ENCODE results near the gene NSMF.
"Not testable (repeated sequence)": the region's sequence is repeated elsewhere in the genome, so short reads cannot be mapped to it uniquely, and the experiment has no call there.

NSMF gene

DNA sequence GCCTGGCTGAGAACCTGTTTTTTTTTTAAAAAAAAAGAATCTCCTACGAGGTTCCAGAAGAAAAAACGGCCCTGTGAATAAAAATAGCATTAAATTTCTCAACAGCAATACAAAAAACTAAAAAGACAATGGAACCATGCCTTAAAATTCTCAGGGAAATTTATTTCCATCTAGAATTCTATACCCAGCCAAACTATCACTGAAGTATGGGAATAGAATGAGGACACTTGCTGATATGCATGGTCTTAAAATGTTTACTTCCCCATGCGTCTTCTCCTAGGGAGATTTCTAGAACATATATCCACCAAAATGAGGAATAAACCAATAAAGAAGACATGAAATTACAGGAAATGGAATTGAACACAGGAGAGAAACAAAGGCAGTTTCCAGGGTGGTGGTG, 16.5 kb upstream of the NSMF start:
- DNase-seq, result no peak

DNA sequence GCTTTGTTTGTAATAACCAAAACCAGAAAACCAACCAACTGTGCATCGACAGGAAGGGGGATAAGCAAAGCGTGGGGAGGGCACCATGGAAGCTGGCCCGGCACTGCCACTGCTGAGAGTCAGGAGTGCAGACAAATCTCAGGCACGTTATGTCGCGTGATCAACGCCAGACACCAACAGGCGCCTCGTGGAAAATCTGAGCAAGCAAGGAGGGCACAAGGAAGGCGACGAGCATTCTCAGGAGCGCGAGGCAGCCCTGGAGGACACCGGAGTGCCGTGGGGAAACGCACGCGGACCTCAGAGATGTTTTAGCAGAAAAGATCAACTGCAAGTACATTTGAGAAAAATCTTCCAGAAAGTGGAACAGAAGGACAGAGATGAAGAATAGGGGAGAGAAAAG, 15.1 kb upstream of the NSMF start:
- DNase-seq, result no peak

DNA sequence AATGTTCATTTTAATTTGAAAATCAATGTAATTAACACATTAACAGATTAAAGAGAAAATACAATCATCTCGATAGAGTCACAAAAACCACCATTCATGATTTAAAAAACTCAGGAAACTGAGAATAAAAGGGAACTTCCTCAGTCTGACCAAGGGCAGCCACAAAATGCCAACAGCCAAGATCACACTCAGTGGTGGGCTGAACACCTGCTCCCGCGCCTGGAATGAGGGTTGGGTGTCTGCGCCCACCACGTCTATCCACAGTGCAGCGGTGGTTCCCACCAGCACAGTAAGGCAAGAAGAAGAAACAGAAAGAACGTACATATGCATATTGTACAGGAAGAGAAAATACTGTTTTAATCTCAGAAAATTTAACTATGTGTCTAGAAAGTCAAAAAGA, 11.7 kb upstream of the NSMF start:
- DNase-seq, result no peak

DNA sequence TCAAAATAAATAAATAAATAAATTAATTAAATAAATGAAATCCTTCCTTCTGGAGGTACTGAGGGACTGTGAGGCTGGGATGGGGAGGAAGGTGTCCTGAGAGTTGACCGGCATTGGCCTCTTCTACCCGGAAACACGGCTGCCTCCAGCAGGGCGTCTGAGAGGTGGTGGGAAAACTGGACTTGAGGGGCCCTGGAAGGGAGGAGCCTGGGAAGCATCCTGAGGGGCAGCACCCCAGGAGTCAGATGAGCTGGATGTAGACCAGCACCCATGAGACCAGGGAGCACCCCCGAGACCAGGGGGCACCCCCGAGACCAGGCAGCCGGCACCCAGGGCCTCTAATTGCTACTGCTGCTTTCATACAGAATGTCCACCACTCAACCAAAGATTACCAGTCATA, 8.8 kb upstream of the NSMF start:
- DNase-seq, result no peak

DNA sequence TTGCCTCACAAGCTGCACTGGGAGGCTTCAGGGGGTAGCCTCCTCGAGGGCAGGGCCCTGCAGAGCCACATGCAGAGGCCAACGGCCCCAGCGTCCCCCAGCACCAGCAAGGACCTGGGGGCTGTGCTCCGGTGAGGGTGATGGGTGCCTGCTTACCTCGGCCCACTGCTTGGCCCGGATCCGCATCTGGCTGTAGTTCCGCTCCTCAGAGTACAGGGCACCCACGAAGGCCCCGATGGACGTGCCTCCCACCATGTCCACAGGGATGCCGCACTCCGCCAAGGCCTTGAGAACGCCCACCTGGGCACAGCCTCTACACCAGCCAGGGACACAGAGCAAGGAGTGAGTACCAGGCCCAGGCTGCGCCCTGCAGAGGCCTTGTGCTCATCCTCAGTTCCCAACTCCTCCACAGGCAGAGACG, 8.0 kb upstream of the NSMF start:
- DNase-seq, result no peak

DNA sequence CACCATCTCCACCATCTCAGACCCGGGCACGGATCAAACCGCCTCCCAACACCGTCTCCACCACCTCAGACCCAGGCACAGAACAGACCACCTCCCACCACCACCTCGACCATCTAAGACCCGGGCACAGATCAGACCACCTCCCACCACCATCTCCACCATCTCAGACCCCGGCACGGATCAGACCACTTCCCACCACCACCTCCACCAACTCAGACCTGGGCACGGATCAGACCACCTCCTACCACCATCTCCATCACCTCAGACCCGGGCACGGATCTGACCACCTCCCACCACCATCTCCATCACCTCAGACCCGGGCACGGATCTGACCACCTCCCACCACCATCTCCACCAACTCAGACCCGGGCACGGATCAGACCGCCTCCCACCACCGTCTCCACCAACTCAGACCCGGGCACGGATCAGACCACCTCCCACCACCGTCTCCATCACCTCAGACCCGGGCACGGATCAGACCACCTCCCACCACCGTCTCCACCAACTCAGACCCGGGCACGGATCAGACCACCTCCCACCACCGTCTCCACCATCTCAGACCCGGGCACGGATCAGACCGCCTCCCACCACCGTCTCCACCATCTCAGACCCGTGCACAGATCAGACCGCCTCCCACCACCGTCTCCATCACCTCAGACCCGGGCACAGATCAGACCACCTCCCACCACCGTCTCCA, 7.4 kb upstream of the NSMF start:
- DNase-seq, result not testable (repeated sequence)

DNA sequence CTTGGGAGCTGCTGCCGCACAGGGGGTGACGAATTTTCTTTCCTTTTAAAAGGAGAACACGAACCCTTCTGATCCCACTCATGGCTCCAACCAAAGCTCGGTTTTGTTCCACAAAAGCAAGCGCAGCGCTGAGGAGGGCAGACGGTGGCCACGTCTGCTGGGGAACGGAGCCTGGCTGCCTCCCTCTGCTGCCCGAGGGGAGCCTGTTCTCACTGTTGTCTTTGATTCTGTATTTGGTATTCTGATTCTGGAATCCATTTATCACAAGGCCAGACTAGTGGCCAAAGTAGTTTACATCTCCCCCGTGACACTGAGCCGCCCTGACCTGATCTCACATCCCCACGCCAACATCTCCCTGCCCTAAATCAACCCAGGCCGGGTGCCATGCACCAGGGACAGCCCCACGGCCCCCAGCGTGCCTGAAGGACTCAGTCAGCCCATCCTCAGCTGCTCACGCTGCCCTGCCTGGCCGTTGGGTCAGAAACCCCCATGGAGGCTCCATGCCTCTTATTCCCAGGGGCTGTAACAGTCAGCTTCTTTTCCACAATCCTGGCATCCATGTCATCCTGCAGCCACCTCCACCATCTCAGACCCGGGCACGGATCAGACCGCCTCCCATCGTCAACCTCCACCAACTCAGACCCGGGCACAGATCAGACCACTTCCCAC, 6.7 kb upstream of the NSMF start:
- no peak for DNase-seq

DNA sequence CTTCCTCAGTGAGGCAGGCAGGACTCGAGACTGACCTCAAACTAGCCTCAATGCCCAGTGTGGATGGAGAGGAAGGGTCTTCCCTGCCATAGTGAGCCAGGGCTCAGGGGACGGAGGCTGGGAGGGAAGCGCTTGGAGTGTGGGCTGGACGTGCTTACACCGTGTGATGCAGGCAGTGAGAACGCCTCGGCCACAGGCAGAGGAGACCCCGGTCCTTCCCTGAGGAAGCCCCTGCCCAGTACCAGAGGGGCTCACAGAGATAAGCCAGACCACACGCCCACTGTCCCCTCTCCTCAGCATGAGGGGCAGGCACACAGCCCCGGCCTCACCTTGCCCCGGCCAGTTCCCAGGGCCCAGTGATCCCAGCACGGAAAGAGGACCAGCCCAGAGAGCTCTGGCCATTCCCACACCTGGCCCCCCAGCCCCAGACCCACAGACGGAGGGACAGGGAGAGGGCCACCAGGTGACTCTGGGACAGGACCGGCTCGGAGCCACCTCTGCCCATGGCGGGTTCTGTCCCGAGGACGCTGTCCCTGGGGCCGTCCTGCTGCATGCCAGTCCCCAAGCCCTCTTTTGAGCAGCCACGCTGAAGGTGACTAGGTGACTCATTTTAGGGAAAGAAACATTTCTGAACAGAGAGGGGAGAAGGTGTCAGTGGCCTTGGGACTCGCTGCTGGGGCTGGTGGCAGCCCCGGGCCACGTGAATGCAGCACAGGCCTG, 6.0 kb upstream of the NSMF start:
- DNase-seq, result no peak

DNA sequence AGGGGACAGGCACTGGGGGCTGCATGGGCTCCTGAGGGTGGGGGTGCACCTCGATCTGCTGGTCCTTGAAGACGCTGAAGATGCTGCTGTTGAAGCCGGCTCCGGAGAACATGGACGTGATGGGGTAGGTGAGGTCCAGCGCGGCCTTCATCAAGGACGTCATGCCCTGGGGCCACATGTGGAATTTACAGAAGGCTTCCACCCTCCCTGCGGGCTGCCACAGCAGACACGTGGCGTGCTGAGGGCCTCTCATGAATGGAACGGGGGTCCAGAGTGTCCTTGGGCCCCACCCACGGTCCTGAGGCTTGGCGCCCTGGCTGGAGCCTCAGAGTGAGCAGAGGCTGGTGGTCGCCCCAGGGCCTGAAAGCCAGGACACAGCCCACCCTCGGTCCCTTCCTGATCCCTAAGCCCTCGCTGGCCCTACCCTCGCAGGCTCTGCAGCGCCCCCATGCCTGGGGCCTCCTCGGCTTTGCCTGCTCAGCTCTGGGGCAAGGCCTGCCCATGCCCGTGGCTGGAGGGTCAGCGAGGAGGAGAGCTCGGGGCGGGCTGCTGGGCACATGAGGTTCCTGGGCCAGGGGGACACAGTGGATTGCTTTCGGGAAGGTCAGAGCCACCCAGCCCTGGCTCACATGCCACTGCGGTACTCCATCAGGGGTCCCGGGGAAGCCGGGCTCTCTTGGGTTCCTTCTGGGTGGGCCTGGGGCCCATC, 5.3 kb upstream of the NSMF start:
- DNase-seq, result no peak

DNA sequence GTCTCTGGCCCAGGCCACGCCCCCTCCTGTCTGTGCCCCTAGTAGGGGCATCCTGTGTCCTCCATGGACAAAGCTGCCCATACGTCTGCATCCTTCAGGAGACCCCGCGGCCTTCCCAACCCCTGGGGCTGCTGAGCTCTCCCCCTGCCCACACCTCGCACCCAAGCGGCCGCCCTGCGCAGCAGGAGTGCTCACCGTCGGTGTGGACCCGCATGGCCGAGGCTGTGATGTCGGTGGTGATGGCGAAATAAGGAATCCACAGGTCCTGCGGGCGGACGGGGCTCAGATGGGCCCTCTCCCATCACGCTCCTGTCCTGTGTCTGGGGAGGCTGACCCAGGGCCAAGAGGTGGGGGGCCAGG, 4.8 kb upstream of the NSMF start:
- no peak for DNase-seq

DNA sequence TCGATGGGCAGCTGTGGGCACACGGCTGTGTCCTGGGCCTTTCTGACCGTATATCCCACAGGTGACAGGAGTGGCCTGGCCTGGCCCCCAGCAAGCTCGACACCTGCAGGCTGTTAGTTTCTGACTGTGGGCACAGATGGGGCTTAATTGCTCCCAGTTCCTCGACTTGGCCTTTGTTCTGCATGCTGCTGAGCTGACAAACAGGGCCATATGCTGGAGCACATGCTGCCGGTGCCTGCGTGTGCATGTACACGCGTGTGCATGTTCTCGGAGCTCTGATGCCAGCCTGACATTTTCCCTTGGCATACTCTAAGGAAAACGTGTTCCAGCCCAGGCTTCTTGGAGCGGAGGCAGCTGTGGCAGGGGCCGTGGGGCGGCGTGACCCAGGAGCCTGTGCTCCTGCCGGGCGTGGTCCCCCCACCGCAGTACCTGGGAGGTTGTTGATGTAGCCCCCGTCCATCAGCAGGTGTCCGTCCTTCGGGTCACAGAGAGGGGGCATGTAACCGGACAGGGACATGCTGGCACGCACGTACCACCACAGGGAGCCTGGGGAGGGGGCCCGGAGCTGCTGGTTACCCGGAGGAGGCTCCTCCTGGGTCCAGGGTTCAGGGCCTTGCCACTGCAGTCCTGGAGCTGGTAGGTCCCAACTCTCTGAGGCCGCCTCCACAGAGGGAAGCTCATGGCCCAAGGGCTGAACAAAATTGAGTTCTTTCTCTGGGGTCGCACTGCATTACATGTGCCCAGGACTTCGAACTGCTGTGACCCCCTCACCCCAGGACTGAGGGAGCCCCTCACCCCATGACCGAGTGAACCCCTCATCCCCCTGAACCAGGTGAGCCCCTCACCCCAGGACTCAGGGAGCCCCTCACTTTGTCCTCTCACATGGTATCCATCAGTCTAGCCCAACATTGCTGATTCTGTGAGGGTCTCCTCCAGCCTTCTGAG, 4.1 kb upstream of the NSMF start:
- no peak for DNase-seq

DNA sequence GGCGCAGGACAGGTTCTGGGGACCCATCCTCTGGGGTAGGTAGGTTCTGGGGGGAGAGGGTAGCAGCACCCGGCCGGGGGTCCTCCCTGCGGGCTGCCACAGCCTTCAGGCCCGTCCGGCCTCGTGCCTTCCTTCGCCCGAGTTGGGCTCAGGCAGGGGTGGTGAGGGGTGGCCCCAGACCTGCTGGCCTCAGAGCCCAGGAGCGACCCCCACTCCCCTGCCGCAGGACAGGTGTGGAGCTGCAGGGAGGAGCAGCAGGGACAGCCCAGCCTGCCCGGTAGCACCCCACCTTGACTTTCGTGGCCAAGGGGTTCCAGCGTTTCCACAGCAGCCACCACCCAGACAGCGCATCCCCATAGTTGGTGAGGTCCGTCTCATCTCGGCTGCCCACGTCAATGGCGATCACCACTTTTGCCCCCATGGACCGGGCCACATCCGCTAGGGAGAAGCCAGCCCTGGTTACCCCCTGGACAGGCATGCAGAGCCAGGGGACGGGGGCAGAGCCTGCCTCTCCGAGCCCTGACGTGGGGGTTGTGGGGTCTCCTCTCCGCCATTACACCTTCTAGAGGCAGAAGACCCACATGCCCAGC, 3.4 kb upstream of the NSMF start:
- DNase-seq, result no peak

DNA sequence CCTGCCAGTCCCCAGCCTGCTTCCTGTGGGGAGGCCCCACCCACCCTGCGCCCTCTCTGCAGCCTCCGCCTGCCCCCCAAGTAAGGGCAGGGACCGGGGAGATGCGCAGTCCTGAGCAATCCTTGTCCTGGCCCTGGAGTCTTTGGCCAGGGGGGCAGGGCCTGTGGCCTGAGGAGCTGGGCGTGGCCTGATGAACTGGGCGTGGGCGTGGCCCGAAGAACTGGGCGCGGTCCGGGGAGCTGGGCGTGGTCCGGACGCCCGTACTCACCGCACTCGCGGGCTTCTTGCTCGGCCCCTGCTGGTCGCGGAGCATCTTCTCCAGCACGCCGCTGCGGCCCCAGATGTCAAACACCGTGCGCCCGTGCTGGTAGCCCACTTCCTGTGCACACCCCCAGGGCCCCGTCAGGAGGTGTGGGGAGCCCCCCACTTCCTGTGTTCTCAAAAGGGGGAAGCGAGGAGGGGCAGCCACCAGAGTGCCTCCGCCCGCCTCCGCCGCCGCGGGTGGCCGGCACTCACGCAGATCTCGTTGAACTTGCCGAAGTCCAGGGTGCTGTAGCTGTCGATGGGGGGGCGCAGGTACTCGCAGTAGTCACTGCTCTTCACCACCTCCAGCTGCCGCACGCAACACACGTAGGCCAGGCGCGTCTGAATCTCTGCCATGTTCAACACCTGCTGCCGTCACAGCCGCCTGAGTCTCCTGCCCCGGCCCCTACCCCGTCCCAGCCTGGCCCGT, 2.7 kb upstream of the NSMF start:
- DNase-seq, result peak; percentile 59 to 62

DNA sequence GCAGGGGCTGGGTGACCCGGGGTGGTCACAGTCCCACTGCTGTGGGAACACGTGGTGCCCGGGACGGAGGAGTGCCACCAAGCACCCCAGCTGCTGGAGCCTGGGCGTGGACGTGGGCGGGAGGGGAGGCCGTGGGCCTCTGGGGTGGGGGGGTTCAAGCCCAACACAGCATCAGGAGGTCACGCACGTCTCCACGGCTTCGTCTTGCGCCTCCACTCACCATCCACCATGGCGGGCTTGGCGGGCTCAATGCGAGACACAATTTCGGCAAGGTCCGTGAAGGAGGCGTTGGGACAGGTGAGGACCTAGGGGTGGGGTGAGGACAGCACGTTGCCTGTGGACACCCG, 2.2 kb upstream of the NSMF start:
- no peak for DNase-seq

DNA sequence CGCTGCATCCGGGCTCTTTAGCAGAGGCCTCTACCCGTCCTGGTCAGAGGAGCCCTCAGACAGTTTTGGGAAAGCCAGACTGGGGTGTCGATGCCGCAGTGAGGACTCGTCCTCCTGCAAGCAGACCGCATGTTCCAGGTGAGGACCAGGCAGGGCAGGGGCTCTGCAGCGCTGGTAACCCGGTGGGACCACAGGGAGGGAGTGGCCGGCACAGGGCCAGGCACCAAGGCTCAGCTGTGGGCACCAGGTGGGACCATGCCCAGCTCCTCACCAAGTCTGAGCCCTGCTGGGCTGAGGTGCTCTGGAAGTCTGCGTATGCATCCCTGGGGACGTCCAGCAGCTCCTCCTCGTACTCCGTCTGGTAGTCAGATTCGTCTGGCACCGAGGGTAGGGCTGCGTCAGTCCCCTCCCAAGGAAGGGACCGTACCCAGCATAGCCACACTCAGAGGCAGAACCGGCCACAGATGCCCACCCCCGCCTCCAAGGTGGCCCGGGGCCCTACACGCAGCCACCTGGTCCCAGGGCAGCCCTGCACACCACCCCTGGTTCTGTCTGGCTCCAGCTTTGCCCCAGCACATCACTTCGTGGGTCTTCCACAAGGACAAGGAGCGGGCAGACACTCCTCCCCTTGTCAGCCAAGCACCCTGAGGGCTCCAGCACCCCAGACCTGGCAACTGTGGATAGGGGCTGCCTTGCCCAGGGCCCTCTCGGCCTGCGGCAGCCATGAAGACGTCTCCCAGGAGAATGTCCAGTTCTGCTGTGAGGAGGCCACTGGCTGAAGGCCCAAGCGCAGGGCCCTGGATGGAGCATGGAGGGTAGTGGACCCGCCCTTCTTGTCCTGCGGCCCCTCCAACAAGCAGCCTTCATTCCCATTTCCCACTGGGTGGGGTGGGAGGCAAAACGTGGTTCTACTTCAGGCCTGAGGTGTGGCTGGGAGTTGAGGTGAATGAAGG, 1.5 kb upstream of the NSMF start:
- DNase-seq, result no peak

DNA sequence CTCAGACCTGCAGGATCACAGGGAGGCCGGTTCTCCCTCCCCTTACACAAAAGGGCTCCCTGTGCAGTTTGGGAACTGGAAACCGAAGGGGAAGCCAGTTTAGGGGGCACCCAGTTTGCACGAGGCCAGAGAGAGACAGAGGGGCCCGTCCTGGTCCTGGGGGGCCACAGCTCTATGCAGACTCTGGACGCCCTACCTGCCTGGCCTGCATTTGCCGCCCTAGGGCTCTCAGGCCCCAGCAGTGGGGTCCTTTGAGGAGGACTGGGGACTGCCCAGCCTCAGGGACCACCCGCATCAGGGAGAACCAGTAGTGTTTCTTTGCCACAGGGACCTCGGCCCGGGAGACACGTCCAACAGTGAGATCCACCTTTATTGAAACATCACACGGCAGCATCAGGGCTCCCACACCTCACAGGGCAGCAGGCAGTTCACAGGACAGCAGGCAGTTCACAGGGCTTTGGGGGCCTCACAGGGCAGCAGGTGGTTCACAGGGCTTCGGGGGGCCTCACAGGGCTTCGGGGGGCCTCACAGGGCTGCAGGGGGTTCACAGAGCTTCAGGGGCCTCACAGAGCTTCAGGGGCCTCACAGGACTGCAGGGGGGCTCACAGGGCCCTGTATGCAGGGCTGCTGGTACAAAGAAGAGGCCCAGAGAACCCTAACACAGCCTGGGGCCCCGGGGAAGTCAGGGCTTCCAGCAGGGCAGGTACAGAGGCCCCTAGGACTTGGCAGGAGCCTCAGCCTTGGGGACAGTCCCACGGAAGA, 648 bp upstream of the NSMF start:
- no peak for DNase-seq

DNA sequence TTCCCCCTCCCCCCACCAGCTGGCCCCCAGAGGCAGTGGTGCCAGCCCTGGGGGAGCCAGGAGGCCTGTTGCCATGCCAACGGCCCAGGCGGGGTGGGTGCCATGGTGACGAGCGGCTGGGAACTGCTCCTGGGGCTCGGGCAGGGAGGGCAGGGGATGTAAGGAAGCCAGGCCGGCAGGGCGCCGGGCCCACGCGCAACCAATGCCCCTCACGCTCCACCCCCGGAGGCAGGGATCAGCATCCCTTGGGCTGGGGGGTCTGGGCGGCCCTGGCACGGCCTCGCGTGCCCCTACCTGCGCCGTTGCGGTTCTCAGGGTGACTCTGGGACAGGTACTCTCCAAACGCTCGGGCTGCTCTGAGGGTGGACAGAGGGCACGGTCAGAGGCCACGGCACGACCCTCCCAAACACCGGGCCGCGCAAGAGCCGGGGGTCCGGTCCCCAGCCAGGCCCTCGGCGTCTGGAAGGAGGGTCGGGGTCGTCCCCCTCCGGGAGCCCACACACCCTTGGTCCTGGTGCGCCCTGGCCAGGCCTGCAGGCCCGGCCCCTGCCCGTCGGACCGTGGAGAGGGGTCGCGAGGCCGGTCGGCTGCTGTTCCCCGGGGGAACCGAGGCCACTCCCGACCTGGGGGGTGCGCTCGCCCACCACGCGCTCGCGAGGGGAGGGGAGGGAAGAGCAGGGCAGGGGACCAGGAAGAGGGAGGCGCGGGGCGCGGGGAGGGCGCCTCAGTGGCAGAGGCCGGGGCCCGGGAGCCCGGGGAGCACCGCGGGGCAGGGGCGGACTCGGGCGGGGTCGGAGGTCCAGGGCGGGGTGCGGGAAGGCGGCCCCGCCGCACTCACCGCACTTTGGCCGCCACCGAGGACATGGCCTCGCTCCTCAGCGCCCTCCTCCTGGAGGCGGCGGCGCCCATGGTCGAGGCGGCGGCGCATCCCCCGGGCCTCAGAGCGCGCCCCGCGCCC, 661 bp downstream of the NSMF start:
- DNase-seq, result no peak
